ENCODE results near the gene CENPA. TPM values are rescaled to one million over a fixed set of nuclear protein-coding genes. Genes with fewer than 3 reads are reported as not detected.

Gene CENPA
- total and polyA plus RNA-seq, 2 of the 13 experiments (the other 11 are each of a cell fraction or from before 2014, with no cell fraction given), result 28.5 to 38.5 TPM

GRCh38 chr2:26764078-26764887 lies 21.6 kb upstream of the CENPA start, which contains the start of gene SLC35F6 (continued):
- TF ChIP-seq, protein P1, sequence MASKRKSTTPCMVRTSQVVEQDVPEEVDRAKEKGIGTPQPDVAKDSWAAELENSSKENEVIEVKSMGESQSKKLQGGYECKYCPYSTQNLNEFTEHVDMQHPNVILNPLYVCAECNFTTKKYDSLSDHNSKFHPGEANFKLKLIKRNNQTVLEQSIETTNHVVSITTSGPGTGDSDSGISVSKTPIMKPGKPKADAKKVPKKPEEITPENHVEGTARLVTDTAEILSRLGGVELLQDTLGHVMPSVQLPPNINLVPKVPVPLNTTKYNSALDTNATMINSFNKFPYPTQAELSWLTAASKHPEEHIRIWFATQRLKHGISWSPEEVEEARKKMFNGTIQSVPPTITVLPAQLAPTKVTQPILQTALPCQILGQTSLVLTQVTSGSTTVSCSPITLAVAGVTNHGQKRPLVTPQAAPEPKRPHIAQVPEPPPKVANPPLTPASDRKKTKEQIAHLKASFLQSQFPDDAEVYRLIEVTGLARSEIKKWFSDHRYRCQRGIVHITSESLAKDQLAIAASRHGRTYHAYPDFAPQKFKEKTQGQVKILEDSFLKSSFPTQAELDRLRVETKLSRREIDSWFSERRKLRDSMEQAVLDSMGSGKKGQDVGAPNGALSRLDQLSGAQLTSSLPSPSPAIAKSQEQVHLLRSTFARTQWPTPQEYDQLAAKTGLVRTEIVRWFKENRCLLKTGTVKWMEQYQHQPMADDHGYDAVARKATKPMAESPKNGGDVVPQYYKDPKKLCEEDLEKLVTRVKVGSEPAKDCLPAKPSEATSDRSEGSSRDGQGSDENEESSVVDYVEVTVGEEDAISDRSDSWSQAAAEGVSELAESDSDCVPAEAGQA (IDR thresholded peaks at IDR 0.05; ENCODE audit: low read depth), result no peak
- TF ChIP-seq, protein P1 (CRISPR knock-in tag; IDR thresholded peaks at IDR 0.05; ENCODE audit: borderline replicate concordance), result no peak
- TF ChIP-seq DR1 (CRISPR knock-in tag; IDR thresholded peaks at IDR 0.05), result no peak
- TF ChIP-seq ZSCAN29 (CRISPR knock-in tag; conservative IDR thresholded peaks at IDR 0.05), result no peak
- no peak for TF ChIP-seq SRF (IDR thresholded peaks at IDR 0.05; ENCODE audit: low read depth, low read length)
- peak; percentile 55; the same call in 1 of the 2 replicates for TF ChIP-seq ZNF776 (CRISPR knock-in tag; IDR thresholded peaks at IDR 0.05)
- no peak for TF ChIP-seq FOXK2 (IDR thresholded peaks at IDR 0.05)
- TF ChIP-seq RAD51 (IDR thresholded peaks at IDR 0.05; ENCODE audit: borderline replicate concordance), result peak; percentile 97
- peak; percentile 64 for TF ChIP-seq HNRNPK (IDR thresholded peaks at IDR 0.05; ENCODE audit: low read depth, low read length, poor library complexity, severe bottlenecking)
- TF ChIP-seq CREM (IDR thresholded peaks at IDR 0.05), result no peak
- TF ChIP-seq CREM (CRISPR knock-in tag; IDR thresholded peaks at IDR 0.05), result no peak
- TF ChIP-seq, protein P2, sequence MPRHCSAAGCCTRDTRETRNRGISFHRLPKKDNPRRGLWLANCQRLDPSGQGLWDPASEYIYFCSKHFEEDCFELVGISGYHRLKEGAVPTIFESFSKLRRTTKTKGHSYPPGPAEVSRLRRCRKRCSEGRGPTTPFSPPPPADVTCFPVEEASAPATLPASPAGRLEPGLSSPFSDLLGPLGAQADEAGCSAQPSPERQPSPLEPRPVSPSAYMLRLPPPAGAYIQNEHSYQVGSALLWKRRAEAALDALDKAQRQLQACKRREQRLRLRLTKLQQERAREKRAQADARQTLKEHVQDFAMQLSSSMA (CRISPR knock-in tag; IDR thresholded peaks at IDR 0.05), result peak; percentile 52; the same call in 1 of the 2 replicates
- peak; percentile 84 for TF ChIP-seq ZNF563 (CRISPR knock-in tag; IDR thresholded peaks at IDR 0.05)
- TF ChIP-seq POGK (CRISPR knock-in tag; conservative IDR thresholded peaks at IDR 0.05), result peak; percentile 72; the same call in 1 of the 2 replicates
- TF ChIP-seq NFE2L1 (CRISPR knock-in tag; IDR thresholded peaks at IDR 0.05; ENCODE audit: borderline replicate concordance), result no peak
- TF ChIP-seq ZNF883 (CRISPR knock-in tag; IDR thresholded peaks at IDR 0.05; ENCODE audit: not compliant biosample characterization), result peak; percentile 90
- no peak for TF ChIP-seq ZNF770 (CRISPR knock-in tag; IDR thresholded peaks at IDR 0.05)
- TF ChIP-seq ZMAT3 (CRISPR knock-in tag; conservative IDR thresholded peaks at IDR 0.05), result peak; percentile 77

Data from HepG2 (cell line).